HG03159 (cell line): ENCODE results near the gene BPIFA1.

Source experiments
- ATAC-seq: cut with Tn5 transposase; IDR thresholded peaks from one replicate; pipeline ENCODE4 v1.9.1; 2021; ENCODE audit warnings: mild to moderate bottlenecking, moderate library complexity; ENCODE audit not compliant: unreplicated experiment

BPIFA1 gene

DNA sequence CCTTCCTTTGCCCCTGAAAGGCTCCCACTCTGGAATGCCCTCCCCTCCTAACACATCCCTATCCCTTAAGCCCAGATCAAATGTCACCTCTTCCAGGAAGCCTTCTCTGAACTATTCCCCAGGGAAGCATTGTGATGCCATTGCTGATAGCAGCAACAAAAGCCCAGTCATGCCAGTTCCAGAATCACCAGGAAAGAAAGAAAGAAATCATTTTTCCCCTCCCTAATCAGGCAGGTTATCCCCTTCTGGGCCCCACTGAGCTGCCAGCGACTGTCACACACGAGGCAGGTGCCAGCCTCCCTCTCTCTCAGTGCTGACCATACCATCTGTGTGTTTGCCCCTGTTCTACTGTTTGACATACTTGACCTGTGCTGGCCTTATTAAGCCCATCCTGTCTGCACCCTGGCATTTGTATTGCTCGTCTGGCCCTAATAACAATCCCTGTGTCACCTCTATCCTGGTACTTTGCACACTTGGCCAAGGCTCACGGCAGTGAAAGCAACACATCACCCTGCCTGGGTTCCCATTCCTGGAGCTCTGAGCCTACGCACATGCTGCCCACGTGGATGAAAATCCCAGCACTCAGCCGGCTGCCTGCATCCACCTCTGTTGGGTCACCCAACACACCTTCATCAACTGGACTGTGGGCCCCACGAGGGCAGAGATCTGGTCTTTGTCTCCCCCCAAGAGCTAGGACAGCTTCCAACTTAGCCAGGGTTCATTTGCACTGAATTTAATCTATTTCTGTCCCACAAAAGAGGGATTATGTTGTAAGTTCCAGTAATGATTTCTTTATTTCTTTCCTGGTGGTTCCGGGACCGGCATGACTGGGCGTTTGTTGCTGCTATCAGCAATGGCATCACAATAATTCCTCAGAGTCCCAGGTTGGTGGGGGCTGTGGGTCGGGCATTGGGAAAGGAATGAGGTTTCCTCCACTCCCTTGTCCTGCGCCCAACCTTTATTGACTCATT lies 42.0 kb downstream of the BPIFA1 start:
- ATAC-seq = no peak

DNA sequence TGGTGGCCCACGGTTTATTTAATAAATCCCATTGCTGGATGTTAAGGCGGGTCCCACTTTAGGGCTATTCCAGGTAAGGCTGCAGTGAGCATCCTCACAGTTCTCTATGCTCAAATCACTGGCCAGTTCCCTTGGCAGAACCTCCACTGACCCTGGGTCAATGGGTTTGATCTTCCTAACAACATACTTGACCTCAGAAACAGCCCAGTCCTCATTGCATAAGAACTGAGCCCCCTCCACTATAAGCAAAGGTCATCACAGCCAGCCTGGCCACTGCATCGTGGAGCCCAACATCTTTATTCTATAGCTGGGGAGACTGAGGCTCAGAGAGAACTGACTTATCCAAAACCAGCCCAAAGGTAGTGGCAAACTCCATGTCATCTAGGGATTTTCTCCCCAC lies 42.9 kb downstream of the BPIFA1 start:
- no peak for ATAC-seq

DNA sequence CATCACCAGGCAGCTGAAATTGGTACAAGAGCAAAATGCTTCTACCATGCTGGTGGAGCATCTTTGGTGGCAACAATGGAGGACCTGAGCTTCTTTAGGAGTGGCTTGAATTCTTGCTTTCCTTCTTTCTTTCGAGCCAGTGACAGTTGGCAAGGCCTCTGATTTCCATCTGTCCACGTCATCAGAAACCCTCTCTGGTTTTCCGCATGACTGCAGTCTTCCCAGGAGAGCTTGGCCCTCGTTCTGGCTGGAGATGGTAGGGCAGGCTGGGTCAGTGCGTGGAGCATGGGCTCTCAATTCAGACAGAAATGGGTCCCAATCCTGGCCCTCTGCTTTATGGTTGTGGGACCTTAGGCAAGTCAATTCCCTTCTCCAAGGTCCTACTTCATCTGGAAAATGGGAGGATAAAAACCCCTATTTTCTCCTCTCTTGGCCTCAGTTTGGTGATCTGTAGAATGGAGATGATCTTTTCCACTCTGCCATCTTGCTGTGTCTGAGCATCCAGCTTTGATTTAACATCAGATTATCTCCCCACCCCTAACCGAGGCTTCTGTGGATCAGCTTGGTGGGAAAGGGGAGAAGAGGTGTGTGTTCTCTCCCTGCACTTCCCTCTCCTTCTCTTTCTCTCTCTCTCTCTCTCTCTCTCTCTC lies 43.6 kb downstream of the BPIFA1 start:
- no peak for ATAC-seq

DNA sequence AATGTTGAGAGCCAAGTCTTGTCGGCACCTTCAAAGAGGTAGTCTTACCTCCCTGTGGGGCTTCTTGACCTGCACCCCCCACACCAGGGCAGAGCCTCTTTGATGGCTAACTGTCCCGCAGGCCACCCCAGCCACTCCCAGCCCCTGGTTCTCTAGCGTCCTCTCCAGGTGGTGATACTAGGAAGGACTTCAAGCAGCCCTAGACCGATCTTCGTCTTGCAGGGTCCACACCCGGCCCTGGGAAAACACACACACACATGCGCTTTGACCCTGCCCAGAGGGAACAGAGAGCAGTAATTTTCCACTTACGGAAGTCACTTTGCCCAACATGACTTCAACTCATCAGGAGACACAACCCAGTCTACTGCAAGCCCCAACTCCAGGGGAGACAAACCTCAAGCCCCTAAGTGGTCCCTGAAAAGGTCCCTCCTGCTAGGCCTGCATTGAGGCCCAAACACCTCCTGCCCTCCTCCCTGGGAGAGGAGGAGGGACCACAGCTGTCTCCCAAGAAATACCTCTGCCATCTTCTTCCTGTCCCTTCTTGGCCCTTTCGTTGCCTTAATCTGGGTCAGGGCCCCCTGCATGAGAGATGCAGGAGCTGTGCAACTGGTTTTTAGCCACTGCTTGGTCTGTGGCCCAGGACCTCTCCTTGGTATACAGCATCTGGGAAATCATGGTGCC lies 44.3 kb downstream of the BPIFA1 start:
- ATAC-seq = no peak

DNA sequence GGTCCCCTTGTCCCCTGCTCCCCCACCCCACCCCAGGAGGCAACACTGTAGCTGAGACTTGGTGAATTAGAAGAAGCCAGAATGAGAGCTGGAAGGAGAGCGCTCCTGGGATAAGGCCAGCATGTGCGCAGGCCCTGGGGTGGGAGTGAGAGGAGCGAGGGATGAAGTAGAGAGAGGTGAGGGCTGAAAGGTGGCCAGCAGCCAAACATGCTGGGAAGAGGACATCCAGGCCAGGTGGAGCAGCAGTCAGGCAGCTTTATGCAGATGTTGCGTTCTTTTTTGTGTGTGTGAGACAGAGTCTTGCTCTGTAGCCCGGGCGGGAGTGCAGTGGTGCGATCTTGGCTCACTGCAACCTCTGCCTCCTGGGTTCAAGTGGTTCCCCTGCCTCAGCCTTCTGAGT lies 45.0 kb downstream of the BPIFA1 start:
- ATAC-seq = no peak

DNA sequence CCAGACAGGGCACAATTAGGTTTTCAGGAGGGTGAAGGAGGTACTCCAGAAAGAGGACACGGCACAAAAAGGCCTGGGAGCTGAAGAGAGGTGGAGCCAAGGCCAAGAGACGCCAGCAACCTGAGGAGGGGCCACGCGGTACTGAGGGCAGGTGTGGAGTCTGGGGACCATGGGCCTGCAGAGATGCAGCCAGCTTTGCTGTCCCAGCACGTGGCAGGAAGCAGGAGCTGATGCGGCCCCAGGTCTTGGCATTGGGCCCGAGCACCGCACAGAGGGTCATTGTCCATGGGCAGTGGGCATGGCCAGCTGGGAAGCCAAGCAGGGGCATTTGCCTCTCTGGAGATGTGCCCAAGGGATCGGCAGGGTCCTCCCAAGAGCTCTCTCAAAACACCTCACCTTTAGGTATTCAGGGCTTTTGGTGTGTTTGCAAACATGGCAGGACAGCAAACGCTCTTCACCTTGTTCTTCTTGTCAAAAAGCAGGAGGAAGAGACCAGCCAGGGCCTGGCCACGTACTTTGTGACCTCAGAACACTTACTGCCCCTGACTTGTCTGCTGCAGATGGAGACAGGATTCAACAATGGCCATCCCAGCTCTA lies 45.9 kb downstream of the BPIFA1 start:
- no peak for ATAC-seq

DNA sequence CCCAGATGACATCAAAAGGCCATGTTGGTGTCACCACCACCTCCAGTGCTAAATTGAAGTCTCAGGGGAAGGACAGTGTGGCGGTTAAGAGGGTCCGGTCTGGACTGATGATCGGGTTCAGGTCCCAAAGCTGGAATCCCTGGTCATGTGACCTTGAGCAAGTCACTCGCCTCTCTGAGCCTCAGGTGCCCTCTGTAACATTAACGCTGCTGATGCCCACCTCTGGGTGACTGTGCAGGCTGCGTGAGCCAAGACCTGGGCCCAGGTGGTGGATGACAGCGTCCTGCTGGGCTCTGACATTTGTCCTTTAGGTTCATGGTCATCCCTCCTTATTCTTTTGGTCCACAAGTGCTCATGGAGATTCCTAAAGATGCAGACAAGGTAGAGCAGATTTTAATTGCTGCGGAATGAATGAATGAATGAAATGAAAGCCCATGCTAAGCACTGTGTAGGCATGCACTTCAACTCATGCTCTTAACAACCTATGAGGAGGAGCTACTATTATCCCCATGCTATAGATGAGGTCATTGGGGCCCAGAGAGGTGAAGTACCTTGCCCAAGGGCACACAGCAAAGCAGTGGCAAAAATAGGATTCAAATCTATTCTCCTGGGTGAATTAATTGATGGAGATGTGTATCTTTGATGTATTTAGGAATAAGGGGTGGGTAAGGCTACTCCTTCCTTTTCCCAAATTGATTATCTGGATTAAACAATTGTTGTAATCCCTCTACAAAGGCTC lies 46.6 kb downstream of the BPIFA1 start:
- ATAC-seq = no peak

DNA sequence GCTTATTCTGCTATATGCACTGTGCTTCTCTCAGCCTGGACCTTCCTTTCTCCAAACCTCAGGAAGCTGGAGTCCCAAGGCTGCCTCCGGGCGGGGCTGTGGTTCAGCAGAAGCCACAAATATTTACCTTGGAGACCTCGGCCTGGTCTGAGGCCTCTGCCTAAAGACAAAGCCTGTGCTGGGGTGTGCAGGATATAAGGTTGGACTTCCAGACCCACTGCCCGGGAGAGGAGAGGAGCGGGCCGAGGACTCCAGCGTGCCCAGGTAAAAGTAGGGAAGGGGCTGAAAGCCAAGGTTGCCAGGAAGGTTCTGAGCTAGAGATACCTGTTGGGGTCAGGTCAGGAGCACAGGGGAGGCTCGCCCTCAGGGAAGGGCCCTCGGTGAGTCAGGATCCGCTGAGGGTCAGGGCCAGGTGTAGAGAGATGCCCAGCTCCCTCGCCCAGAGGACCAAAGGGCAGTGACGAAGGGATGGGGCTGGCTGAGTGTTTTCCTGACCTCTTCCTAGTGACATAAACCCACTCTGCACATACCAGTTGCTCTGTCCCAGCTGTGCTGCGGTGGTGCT lies 47.3 kb downstream of the BPIFA1 start, which contains the start of gene BPIFB1:
BPIFB1 (plus strand) TSS at position 224 of the 565 bp plus-strand sequence. CDS start 2,860 bp downstream, outside the sequence.
- ATAC-seq = no peak

DNA sequence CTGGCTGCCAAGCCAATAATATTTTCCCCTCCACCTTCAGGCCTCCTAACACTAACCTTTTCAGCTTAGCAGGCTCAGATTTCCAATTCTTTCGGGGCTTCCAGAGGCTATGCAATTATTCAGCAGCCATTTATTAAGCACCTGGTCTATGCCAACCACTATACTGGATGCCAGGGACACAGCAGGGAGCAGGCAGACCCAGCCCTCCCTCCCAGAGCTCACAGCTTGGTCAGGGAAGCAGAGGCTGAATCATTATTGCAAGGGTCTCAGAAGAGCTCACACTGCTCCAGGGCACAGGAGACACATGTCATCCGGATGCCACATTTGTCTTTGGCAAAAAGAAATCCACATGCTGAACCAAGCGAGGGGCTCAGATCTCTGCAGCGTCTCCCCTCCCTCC lies 48.5 kb downstream of the BPIFA1 start:
- no peak for ATAC-seq

DNA sequence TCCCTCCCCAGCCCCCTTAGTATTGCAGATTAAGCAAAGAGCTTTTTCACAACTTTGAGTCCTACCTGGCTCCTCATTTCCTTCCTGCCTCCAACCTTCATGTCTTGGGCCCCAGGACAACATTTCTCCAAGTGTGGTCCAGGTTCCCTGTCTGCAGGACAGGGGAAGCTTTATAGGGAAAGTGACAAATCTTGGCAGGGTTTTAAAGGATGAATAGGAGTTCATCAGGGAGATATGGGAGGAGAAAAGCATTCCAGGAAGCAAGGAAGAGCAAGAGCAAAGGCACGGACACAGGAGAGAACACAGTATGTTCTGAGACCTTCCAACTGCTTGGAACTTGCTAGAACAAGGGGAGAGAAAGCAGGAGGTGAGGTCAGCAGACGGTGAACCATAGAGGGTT lies 49.1 kb downstream of the BPIFA1 start:
- no peak for ATAC-seq

DNA sequence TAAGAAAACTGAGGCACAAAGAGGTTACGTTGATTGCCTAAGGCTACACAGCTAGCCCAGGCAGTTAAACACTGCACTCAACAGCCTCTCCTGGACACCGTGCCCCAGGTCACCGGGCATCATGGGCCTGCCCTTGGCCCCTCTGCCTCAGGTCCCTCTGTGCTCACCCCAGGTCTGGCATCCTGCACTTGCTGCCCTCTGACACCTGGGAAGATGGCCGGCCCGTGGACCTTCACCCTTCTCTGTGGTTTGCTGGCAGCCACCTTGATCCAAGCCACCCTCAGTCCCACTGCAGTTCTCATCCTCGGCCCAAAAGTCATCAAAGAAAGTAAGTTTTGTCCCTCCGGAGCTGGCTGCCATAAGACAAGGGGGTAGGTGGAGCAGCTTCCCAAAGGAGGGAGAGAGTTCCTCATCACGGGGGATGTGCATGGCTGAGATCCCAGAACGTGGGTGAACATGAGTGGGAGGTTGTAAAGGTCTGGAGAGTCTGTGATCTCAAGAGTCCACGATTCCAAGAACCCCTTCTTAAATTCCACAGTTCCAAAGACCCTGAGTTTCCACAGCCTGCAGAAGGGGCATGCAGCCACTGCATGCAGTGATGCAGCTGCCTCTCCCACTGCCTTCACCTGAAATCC lies 50.2 kb downstream of the BPIFA1 start:
- ATAC-seq = no peak

DNA sequence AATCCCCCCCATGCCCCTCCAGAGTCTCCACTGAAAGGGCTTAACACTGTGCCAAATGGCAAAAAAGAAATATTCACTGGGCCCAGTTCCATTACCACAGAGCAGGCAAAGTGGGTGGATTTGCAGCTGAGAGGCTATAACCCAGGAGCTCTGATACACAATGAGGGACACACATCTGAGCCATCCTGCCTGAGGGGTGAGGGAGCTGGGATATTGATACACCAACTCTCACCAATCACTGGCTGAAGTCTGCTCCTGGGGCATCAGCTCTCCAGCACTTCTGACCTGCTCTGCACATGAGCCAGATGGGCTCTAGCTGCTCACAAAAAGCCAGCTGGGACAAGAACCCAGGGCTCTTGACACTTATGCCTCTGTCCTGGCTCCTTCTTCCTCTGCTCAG lies 52.1 kb downstream of the BPIFA1 start:
- ATAC-seq = no peak

DNA sequence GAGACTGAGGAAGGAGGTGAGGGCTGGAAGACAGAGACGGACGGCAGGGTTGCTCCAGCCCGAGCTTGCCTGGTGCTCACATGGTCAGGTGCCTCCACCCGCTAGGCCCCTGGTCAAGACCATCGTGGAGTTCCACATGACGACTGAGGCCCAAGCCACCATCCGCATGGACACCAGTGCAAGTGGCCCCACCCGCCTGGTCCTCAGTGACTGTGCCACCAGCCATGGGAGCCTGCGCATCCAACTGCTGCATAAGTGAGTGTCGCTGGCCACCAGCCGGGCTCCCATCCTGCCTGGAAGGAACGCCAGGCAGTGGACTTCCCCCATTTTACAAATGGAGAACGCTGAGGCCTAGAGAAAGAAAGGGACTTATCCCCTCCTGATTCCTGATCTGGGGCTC lies 55.1 kb downstream of the BPIFA1 start:
- ATAC-seq = no peak

DNA sequence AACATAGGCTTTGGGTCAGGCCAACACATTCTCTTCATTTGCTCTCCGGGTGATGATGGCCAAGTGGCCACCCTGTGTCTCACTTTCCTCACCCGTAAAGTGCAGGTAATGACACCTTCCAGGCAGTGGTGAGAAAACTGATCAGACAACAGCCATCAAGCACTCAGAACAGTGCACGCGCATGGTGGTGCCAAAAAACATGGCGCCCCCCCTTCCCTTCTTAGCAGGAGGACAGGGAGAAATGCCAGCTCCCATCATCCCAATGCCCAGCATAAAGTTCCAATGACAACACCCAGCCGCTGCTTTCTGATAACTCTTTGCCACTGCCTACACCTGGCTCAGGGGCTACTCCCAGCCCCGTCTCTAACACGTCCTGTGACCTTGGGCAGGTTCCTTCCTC lies 55.6 kb downstream of the BPIFA1 start:
- ATAC-seq = no peak

DNA sequence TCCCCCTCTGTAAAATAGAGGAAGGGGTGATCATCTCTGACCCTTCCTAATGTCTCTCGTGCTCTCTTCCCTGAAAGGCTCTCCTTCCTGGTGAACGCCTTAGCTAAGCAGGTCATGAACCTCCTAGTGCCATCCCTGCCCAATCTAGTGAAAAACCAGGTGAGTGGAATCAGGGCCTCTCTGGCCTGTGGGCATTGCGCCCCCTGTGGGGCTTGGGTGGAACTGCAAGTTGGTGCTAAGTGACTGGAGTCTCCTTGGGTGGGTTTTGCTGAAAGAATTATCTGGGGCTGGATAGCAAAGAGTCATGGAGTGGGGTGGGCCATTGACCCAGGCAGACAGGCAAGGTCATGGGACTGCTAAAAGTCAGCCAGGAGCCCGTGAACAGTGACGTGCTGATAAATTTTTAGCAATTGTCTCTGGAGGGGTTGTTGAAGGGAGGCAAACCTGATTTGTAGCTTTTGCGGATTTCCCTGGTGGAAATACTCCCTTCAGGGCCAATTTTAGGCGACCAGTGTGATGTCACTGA lies 56.1 kb downstream of the BPIFA1 start:
- ATAC-seq = no peak
